SK-N-SH (cell line): Measurements from ENCODE around the gene NIPAL4. TPM values are rescaled to one million over a fixed set of nuclear protein-coding genes. Genes with fewer than 3 reads are reported as not detected.

Experiments used
- CTCF ChIA-PET: fragments of 300-600, 350-600 bp; formaldehyde crosslinking; extraction: SDS; loops from one replicate; lab custom pipeline; 2021; lab: Yijun Ruan, JAX
- POLR2A ChIA-PET: fragments of 350-600 bp; sonication (Branson Sonifier 250); formaldehyde crosslinking; extraction: SDS; loops from one replicate; lab custom pipeline; 2020; ENCODE audit warnings: antibody characterized with exemption, inconsistent platforms; lab: Yijun Ruan, JAX
- DNase-seq: peaks from one replicate; pipeline ENCODE4 v3.0.0; 2012
- H2AFZ ChIP-seq: fragments of 200-600 bp; sonication (generic); 2 replicates; pipeline ENCODE4 v1.8.1; 2016; ENCODE audit warnings: antibody characterized with exemption, mild to moderate bottlenecking, low read depth
- H3F3A ChIP-seq: fragments of 200-600 bp; sonication (generic); replicated peaks from 2 replicates; pipeline ENCODE3; 2016; ENCODE audit warnings: antibody characterized with exemption, mild to moderate bottlenecking; ENCODE audit not compliant: insufficient read depth
- H3K27ac ChIP-seq, 2 experiments: fragments of 200-500 bp in 1 of 2; fragments of 200-600 bp in 1 of 2; sonication (Bioruptor generic) in 1 of 2; sonication (generic), shearing (Covaris generic) in 1 of 2; 2 replicates each; pipeline versions ENCODE4 v1.5.1 to v1.6.1; 2014 to 2016; ENCODE audit warnings: low read depth in 2 of 2, inconsistent platforms in 1 of 2, low read length in 1 of 2, mild to moderate bottlenecking in 1 of 2, mixed read lengths in 1 of 2
- H3K27me3 ChIP-seq: fragments of 200-600 bp; sonication (generic), shearing (Covaris generic); 2 replicates; pipeline ENCODE4 v1.6.1; 2016; ENCODE audit warnings: mixed run types; ENCODE audit not compliant: insufficient read depth
- H3K36me3 ChIP-seq, 2 experiments: fragments of 200-500 bp in 1 of 2; fragments of 200-600 bp in 1 of 2; sonication (Bioruptor generic) in 1 of 2; sonication (generic) in 1 of 2; replicated peaks in 1 of 2; 2 replicates each; pipeline versions ENCODE3 to v1.5.1; 2014 to 2016; ENCODE audit warnings: low read length in 1 of 2, mild to moderate bottlenecking in 1 of 2; ENCODE audit not compliant: insufficient read depth in 2 of 2, control insufficient read depth in 1 of 2
- H3K4me1 ChIP-seq, 2 experiments: fragments of 200-500 bp in 1 of 2; fragments of 200-600 bp in 1 of 2; sonication (Bioruptor generic) in 1 of 2; sonication (generic), shearing (Covaris generic) in 1 of 2; 2 replicates each; pipeline versions ENCODE4 v1.5.1 to v1.6.1; 2014 to 2016; ENCODE audit warnings: low read depth in 1 of 2, low read length in 1 of 2, mixed run types in 1 of 2; ENCODE audit not compliant: insufficient read depth in 2 of 2, control insufficient read depth in 1 of 2
- H3K4me2 ChIP-seq: fragments of 200-600 bp; sonication (generic), shearing (Covaris generic); 2 replicates; pipeline ENCODE4 v1.6.1; 2017; ENCODE audit warnings: mixed run types
- H3K4me3 ChIP-seq, 2 experiments: fragments of 200-500 bp in 1 of 2; fragments of 200-600 bp in 1 of 2; sonication (Bioruptor generic) in 1 of 2; sonication (generic), shearing (Covaris generic) in 1 of 2; 2 replicates each; pipeline versions ENCODE4 v1.5.1 to v1.8.1; 2014 to 2016; ENCODE audit warnings: low read depth in 2 of 2, inconsistent platforms in 1 of 2, low read length in 1 of 2, mild to moderate bottlenecking in 1 of 2, mixed read lengths in 1 of 2, moderate library complexity in 1 of 2
- H3K79me2 ChIP-seq: fragments of 200-600 bp; sonication (generic); 2 replicates; pipeline ENCODE4 v1.8.1; 2017; ENCODE audit warnings: mild to moderate bottlenecking; ENCODE audit not compliant: insufficient read depth
- H3K9ac ChIP-seq: fragments of 200-600 bp; sonication (generic); 2 replicates; pipeline ENCODE4 v1.6.1; 2017; ENCODE audit warnings: mixed run types
- H3K9me2 ChIP-seq: fragments of 200-600 bp; sonication (generic); 2 replicates; pipeline ENCODE4 v1.6.1; 2017; ENCODE audit warnings: mixed run types
- H3K9me3 ChIP-seq: fragments of 200-600 bp; sonication (generic); 2 replicates; pipeline ENCODE4 v1.6.1; 2017; ENCODE audit warnings: mixed run types, mild to moderate bottlenecking, moderate library complexity
- H4K20me1 ChIP-seq: fragments of 200-600 bp; sonication (generic); 2 replicates; pipeline ENCODE4 v1.6.1; 2017; ENCODE audit warnings: mild to moderate bottlenecking, mixed run types; ENCODE audit not compliant: insufficient read depth
- CHD2 ChIP-seq: fragments of 150-350 bp; IDR thresholded peaks from 2 replicates; pipeline ENCODE4 v1.6.1; 2018; ENCODE audit warnings: low read length; ENCODE audit not compliant: partially characterized antibody
- ELF1 ChIP-seq: IDR thresholded peaks from 2 replicates; pipeline ENCODE4 v1.4.0; 2012
- FOXM1 ChIP-seq: IDR thresholded peaks from 2 replicates; pipeline ENCODE4 v1.4.0; 2012; ENCODE audit warnings: low read depth, mild to moderate bottlenecking
- GABPA ChIP-seq: IDR thresholded peaks from 2 replicates; pipeline ENCODE4 v1.4.0; 2012; ENCODE audit warnings: low read depth, mild to moderate bottlenecking
- GATA2 ChIP-seq: sonication (generic); formaldehyde crosslinking; IDR thresholded peaks from 2 replicates; pipeline ENCODE4 v1.5.0; 2020; ENCODE audit warnings: mild to moderate bottlenecking, missing genetic modification reagents
- IRF3 ChIP-seq: fragments of 150-350 bp; IDR thresholded peaks from 2 replicates; pipeline ENCODE4 v1.6.1; 2016; ENCODE audit warnings: mild to moderate bottlenecking, low read depth, low read length
- JUND ChIP-seq: IDR thresholded peaks from 2 replicates; pipeline ENCODE4 v1.4.0; 2012
- MAX ChIP-seq: IDR thresholded peaks from 2 replicates; pipeline ENCODE4 v1.4.0; 2012; ENCODE audit warnings: low read depth
- MEF2A ChIP-seq: IDR thresholded peaks from 2 replicates; pipeline ENCODE4 v1.4.0; 2012; ENCODE audit warnings: low read depth, borderline replicate concordance
- NFIC ChIP-seq: IDR thresholded peaks from 2 replicates; pipeline ENCODE4 v1.4.0; 2012; ENCODE audit warnings: borderline replicate concordance
- POLR2AphosphoS5 ChIP-seq: IDR thresholded peaks from 2 replicates; pipeline ENCODE4 v1.6.1; 2012; ENCODE audit warnings: low read depth, low read length
- RAD21 ChIP-seq: IDR thresholded peaks from 2 replicates; pipeline ENCODE4 v1.6.1; 2012; ENCODE audit warnings: mild to moderate bottlenecking, low read length
- RCOR1 ChIP-seq: fragments of 150-350 bp; IDR thresholded peaks from 2 replicates; pipeline ENCODE4 v1.6.1; 2017; ENCODE audit warnings: antibody characterized with exemption, low read length
- REST ChIP-seq: IDR thresholded peaks from 2 replicates; pipeline ENCODE4 v1.6.1; 2012; ENCODE audit warnings: mild to moderate bottlenecking, low read depth, low read length, moderate library complexity
- RXRA ChIP-seq: IDR thresholded peaks from 2 replicates; pipeline ENCODE4 v1.4.0; 2012; ENCODE audit warnings: low read depth, mild to moderate bottlenecking, borderline replicate concordance
- WGBS: methylation state at CpG from one replicate; pipeline ENCODE4 v1.1.6; 2017; ENCODE audit warnings: low lambda C conversion rate; 5-methylcytosine and 5-hydroxymethylcytosine counted together
- polyA plus RNA-seq, 3 experiments: library from polyadenylated mRNA; depleted of rRNA; stranded (reverse); fragments of >200 nt; gene quantifications; 2 replicates each; pipeline ENCODE4 v1.2.3, GENCODE V29; 2012
- TF ChIP-seq, protein P1 (sequence below): fragments of 150-350 bp; IDR thresholded peaks from 2 replicates; pipeline ENCODE4 v1.6.1; 2017; ENCODE audit warnings: antibody characterized with exemption, low read length, low read depth, borderline replicate concordance
- TF ChIP-seq, protein P2 (sequence below): fragments of 200-600 bp; sonication (generic); IDR thresholded peaks from 2 replicates; pipeline ENCODE4 v1.6.1; 2017; ENCODE audit warnings: antibody characterized with exemption, mild to moderate bottlenecking, moderate library complexity

NIPAL4 gene
- polyA plus RNA-seq, 1 of the 3 experiments (the other 2 are of a cell fraction): 2.3 TPM

GRCh38 chr5:157505496-157505895, 45.5 kb downstream of the NIPAL4 start (continued):
- TF ChIP-seq REST (no peak), RAD21 (no peak), CHD2 (no peak), ELF1 (no peak), MAX (no peak), NFIC (no peak), RXRA (no peak), MEF2A (no peak)

DNA sequence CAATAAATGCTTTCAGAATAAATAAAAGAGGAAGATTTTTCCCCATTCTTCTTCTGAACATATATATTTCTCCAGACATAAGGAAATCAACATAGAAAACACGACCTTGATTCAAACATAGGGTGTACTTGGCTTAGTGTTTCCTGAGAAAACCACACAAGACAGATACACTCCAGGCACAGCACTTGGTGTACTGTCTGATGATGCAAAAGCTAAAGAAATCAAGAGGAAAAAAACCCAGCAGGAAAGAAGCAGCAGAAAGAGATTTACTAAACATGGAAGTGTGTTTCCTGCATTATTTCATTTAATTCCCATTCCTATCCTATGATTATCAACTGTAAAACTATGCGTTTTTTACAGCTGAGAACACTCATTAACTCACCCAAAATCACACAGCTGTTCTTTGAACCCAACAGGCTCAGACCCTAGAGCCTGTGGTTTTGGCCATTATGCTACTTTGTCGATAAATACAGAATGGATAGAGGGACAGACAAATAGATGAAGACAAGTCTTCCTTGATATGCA, 46.1 kb downstream of the NIPAL4 start:
- no peak for TF ChIP-seq FOXM1
- no peak overlapping the region for H3K4me2 ChIP-seq
- H3K36me3 ChIP-seq: peaks cover 53 to 86% of the 10 kb centered on the region in 2 experiments
- no peak overlapping the region for H3K27ac ChIP-seq
- H3K9me3 ChIP-seq: no peaks in the 10 kb centered on the region
- ChIA-PET CTCF (no interaction called here), POLR2A (no interaction called here)
- H3F3A ChIP-seq: peaks cover 8% of the 10 kb centered on the region
- peaks cover 92% of the 10 kb centered on the region for H3K79me2 ChIP-seq
- H3K4me3 ChIP-seq: no peak overlapping the region
- H3K9me2 ChIP-seq: no peaks in the 10 kb centered on the region
- peaks cover 0 to 5% of the 10 kb centered on the region in 2 experiments; a peak in 2 of 4 replicates for H3K4me1 ChIP-seq
- no peak for DNase-seq
- no peak overlapping the region for H2AFZ ChIP-seq
- no peaks in the 10 kb centered on the region; the same call in 1 of the 2 replicates for H4K20me1 ChIP-seq
- 91% methylated on average over 3 of the region's 3 CpGs for WGBS
- H3K27me3 ChIP-seq: no peaks in the 10 kb centered on the region
- H3K9ac ChIP-seq: no peak overlapping the region

GRCh38 chr5:157506981-157507780, 47.2 kb downstream of the NIPAL4 start:
- no peak for DNase-seq
- H3K36me3 ChIP-seq: peaks cover 46 to 78% of the 10 kb centered on the region in 2 experiments
- H3K4me2 ChIP-seq: no peak overlapping the region
- peaks cover 5% of the 10 kb centered on the region; the same call in 1 of the 2 replicates for H4K20me1 ChIP-seq
- peaks cover 0 to 12% of the 10 kb centered on the region in 2 experiments; a peak in 3 of 4 replicates for H3K4me1 ChIP-seq
- ChIA-PET CTCF (interaction anchor here (1.1 to 1.2 kb wide), 2 partner anchors 11 to 18 kb away, joined by 3 read pairs; no protein-coding TSS in a partner anchor), POLR2A (no interaction called here)
- H3K27me3 ChIP-seq: no peaks in the 10 kb centered on the region
- 81% methylated on average over 8 of the region's 14 CpGs for WGBS
- no peaks in the 10 kb centered on the region for H3K9me2 ChIP-seq
- H3K9ac ChIP-seq: no peak overlapping the region
- no peak overlapping the region for H3K4me3 ChIP-seq
- H3F3A ChIP-seq: peaks cover 15% of the 10 kb centered on the region
- peaks cover 84% of the 10 kb centered on the region for H3K79me2 ChIP-seq
- no peak overlapping the region for H2AFZ ChIP-seq
- no peaks in the 10 kb centered on the region for H3K9me3 ChIP-seq
- H3K27ac ChIP-seq: no peak overlapping the region
- TF ChIP-seq JUND (no peak), GABPA (no peak), GATA2 (no peak), CHD2 (no peak), POLR2AphosphoS5 (no peak), FOXM1 (no peak), IRF3 (no peak), RCOR1 (no peak)
- TF ChIP-seq, protein P1, sequence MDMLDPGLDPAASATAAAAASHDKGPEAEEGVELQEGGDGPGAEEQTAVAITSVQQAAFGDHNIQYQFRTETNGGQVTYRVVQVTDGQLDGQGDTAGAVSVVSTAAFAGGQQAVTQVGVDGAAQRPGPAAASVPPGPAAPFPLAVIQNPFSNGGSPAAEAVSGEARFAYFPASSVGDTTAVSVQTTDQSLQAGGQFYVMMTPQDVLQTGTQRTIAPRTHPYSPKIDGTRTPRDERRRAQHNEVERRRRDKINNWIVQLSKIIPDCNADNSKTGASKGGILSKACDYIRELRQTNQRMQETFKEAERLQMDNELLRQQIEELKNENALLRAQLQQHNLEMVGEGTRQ: no peak
- TF ChIP-seq, protein P2, sequence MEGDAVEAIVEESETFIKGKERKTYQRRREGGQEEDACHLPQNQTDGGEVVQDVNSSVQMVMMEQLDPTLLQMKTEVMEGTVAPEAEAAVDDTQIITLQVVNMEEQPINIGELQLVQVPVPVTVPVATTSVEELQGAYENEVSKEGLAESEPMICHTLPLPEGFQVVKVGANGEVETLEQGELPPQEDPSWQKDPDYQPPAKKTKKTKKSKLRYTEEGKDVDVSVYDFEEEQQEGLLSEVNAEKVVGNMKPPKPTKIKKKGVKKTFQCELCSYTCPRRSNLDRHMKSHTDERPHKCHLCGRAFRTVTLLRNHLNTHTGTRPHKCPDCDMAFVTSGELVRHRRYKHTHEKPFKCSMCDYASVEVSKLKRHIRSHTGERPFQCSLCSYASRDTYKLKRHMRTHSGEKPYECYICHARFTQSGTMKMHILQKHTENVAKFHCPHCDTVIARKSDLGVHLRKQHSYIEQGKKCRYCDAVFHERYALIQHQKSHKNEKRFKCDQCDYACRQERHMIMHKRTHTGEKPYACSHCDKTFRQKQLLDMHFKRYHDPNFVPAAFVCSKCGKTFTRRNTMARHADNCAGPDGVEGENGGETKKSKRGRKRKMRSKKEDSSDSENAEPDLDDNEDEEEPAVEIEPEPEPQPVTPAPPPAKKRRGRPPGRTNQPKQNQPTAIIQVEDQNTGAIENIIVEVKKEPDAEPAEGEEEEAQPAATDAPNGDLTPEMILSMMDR: no peak
